ENCODE results near the gene KIF26B. TPM values are rescaled to one million over a fixed set of nuclear protein-coding genes. Genes with fewer than 3 reads are reported as not detected.
A peak's percentile ranks its signal among the peaks of the same experiment; 100 is the strongest.

The KIF26B gene
- total RNA-seq, 1 experiment from 2014 or later, result 1.7 TPM

- Histone ChIP-seq H3K27me3 (ENCODE audit: control insufficient read depth, insufficient read depth, low read length) (no peaks in the 10 kb centered on the region), H3K4me3 (ENCODE audit: insufficient read depth, low read depth, low read length) (no peak overlapping the region), H3K36me3 (replicated peaks; ENCODE audit: control insufficient read depth, insufficient read depth, low read length) (no peaks in the 10 kb centered on the region)
- peak; percentile 15 for DNase-seq
These were observed 524.2 kb downstream of the KIF26B start for GRCh38 chr1:245678860-245679411.

GRCh38 chr1:245679821-245680780, 525.3 kb downstream of the KIF26B start:
- DNase-seq, result peak; percentile 16
- H3K4me3 ChIP-seq (ENCODE audit: insufficient read depth, low read depth, low read length), result no peak overlapping the region
- no peaks in the 10 kb centered on the region for H3K27me3 ChIP-seq (ENCODE audit: control insufficient read depth, insufficient read depth, low read length)

DNA sequence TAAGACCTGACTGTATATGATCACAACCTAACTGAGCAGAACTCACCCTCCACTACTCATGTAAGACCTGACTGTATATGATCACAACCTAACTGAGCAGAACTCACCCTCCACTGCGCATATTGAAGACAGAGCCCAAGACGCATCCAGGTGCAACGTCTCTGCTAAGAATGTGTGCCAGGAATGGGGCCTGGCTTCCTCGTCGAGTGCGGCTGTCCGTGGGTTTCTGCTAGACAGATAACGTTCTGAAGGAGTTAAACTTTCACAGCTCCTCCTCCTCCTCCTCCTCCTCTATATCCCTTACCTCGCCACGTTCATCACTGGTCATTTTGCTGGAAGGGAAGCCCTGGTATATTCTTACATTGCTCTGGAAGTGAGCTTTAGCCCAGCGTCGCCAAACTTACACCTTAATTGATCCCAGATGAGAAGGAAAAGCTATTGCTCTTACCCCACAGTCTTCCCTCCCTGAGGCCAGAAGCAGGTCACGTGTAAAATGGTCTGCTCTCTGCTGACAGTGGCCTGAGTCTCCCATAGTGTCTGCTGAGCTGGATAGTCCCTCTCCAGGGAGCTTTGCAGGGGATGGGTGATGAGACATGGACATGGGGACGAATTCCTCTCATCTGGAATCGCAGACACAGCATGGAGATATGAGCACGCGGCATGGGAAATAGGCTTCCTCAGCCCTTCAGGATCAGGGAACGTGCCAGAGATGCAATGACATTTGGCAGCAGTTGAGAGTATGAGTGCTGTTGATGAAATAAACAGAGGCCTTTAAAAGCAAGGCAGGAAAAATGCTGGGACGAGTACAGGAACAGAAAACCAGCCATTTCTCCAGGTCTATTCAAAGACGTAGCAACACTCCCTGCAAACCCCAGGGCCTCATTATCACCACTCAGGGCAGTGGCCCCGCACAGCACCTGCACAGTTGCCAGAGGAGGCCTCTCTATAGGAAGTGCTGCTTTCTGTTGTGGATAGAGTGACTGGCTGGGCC, 528.1 kb downstream of the KIF26B start:
- no peak overlapping the region for H3K4me3 ChIP-seq (ENCODE audit: insufficient read depth, low read depth, low read length)
- H3K36me3 ChIP-seq (replicated peaks; ENCODE audit: control insufficient read depth, insufficient read depth, low read length), result no peaks in the 10 kb centered on the region
- H3K27me3 ChIP-seq (ENCODE audit: control insufficient read depth, insufficient read depth, low read length), result no peaks in the 10 kb centered on the region
- DNase-seq, result peak; percentile 37

More at GRCh38 chr1:245679821-245680780, 525.3 kb downstream of the KIF26B start:
- H3K36me3 ChIP-seq (replicated peaks; ENCODE audit: control insufficient read depth, insufficient read depth, low read length), result no peaks in the 10 kb centered on the region

DNA sequence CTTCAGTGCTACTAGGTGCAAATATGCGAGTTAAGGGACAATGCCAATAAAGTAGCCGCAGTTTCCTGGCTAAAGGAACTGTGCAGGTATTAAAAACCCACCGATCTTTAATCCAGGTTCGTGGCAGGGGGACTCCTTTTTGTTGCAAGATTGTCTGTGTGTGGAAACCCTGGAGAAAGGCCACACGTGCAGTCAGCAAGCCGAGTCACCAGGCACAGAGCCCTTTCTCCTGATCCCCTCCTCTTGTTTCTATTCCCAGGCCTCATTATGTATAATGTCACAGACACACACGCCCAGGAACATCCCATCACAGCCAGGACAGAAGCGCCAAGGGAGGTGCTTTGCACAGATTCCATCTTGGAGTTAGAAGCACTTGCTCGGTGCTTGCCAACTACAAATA, 528.9 kb downstream of the KIF26B start:
- DNase-seq, result peak; percentile 16
- Histone ChIP-seq H3K36me3 (replicated peaks; ENCODE audit: control insufficient read depth, insufficient read depth, low read length) (no peaks in the 10 kb centered on the region), H3K27me3 (ENCODE audit: control insufficient read depth, insufficient read depth, low read length) (no peaks in the 10 kb centered on the region), H3K4me3 (ENCODE audit: insufficient read depth, low read depth, low read length) (no peak overlapping the region)

GRCh38 chr1:245684166-245684565, 529.4 kb downstream of the KIF26B start:
- peak; percentile 21 for DNase-seq
- Histone ChIP-seq H3K27me3 (ENCODE audit: control insufficient read depth, insufficient read depth, low read length) (no peaks in the 10 kb centered on the region), H3K4me3 (ENCODE audit: insufficient read depth, low read depth, low read length) (no peak overlapping the region), H3K36me3 (replicated peaks; ENCODE audit: control insufficient read depth, insufficient read depth, low read length) (no peaks in the 10 kb centered on the region)

DNA sequence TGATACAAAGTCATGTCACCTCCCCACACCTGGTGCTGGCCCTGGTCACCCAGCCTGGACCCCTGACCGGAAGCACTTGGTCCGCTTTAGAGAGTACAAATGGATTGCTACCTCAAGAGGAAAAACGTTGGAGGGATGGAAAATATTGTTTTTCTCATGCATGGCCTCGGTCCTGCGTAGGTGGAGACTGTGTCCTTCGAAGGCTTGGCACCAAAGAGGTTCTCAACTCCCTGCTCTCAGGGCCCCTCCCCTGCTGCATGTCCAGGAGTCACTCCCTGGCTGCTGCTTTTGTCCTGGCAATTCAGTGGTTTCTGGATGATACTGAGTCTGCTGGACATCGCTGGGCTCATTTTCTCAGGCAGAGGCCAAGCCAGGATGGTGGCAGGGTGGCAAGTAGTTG, 529.8 kb downstream of the KIF26B start:
- peak; percentile 16 for DNase-seq

GRCh38 chr1:245685111-245685810, 530.5 kb downstream of the KIF26B start:
- no peak overlapping the region for H3K4me3 ChIP-seq (ENCODE audit: insufficient read depth, low read depth, low read length)
- DNase-seq, result peak; percentile 35
- H3K27me3 ChIP-seq (ENCODE audit: control insufficient read depth, insufficient read depth, low read length), result no peaks in the 10 kb centered on the region
- H3K36me3 ChIP-seq (replicated peaks; ENCODE audit: control insufficient read depth, insufficient read depth, low read length), result no peaks in the 10 kb centered on the region

More for the DNA sequence above, 529.8 kb downstream of the KIF26B start:
- Histone ChIP-seq H3K36me3 (replicated peaks; ENCODE audit: control insufficient read depth, insufficient read depth, low read length) (no peaks in the 10 kb centered on the region), H3K4me3 (ENCODE audit: insufficient read depth, low read depth, low read length) (no peak overlapping the region), H3K27me3 (ENCODE audit: control insufficient read depth, insufficient read depth, low read length) (no peaks in the 10 kb centered on the region)

DNA sequence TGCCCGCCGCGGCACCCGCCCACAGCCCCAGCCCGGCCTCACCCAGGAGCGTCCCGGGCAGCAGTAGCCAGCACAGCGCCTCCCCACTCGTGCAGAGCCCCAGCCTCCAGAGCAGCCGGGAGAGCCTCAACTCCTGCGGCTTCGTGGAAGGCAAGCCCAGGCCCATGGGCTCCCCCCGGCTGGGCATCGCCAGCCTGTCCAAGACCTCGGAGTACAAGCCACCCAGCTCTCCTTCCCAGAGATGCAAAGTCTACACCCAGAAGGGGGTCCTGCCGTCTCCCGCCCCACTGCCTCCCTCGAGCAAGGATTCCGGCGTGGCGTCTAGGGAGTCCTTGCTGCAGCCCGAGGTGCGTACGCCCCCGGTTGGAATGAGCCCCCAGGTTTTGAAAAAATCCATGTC, 531.2 kb downstream of the KIF26B start:
- H3K4me3 ChIP-seq (ENCODE audit: insufficient read depth, low read depth, low read length), result no peak overlapping the region
- no peak for DNase-seq
- no peaks in the 10 kb centered on the region for H3K27me3 ChIP-seq (ENCODE audit: control insufficient read depth, insufficient read depth, low read length)
- H3K36me3 ChIP-seq (replicated peaks; ENCODE audit: control insufficient read depth, insufficient read depth, low read length), result no peaks in the 10 kb centered on the region

GRCh38 chr1:245686446-245687030, 531.8 kb downstream of the KIF26B start:
- Histone ChIP-seq H3K4me3 (ENCODE audit: insufficient read depth, low read depth, low read length) (no peak overlapping the region), H3K36me3 (replicated peaks; ENCODE audit: control insufficient read depth, insufficient read depth, low read length) (no peaks in the 10 kb centered on the region), H3K27me3 (ENCODE audit: control insufficient read depth, insufficient read depth, low read length) (no peaks in the 10 kb centered on the region)
- DNase-seq, result no peak

- H3K27me3 ChIP-seq (ENCODE audit: control insufficient read depth, insufficient read depth, low read length), result no peaks in the 10 kb centered on the region
- H3K4me3 ChIP-seq (ENCODE audit: insufficient read depth, low read depth, low read length), result no peak overlapping the region
- no peak for DNase-seq
- no peaks in the 10 kb centered on the region for H3K36me3 ChIP-seq (replicated peaks; ENCODE audit: control insufficient read depth, insufficient read depth, low read length)
These were observed 532.4 kb downstream of the KIF26B start for GRCh38 chr1:245687152-245687635.

DNA sequence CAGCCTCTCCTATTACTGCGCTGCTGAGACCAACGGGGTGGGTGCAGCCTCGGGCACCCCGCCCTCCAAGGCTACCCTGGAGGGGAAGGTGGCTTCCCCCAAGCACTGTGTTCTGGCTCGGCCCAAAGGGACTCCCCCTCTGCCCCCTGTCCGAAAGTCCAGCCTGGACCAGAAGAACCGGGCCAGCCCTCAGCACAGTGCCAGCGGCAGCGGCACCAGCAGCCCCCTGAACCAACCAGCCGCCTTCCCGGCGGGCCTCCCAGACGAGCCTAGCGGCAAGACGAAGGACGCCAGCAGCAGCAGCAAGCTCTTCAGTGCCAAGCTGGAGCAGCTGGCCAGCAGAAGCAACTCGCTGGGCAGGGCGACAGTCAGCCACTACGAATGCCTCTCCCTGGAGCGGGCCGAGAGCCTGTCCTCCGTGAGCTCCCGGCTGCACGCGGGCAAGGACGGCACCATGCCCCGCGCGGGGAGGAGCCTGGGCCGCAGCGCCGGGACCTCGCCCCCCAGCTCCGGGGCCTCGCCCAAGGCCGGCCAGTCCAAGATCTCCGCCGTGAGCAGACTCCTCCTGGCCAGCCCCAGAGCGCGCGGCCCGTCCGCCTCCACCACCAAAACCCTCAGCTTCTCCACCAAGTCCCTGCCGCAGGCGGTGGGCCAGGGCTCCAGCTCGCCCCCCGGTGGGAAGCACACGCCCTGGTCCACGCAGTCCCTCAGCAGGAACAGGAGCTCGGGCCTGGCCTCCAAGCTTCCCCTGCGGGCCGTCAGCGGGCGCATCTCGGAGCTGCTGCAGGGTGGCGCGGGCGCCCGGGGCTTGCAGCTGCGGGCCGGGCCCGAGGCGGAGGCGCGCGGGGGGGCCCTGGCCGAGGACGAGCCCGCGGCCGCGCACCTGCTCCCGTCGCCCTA, 533.1 kb downstream of the KIF26B start:
- peak; percentile 86 for DNase-seq
- no peaks in the 10 kb centered on the region for H3K27me3 ChIP-seq (ENCODE audit: control insufficient read depth, insufficient read depth, low read length)
- no peaks in the 10 kb centered on the region for H3K36me3 ChIP-seq (replicated peaks; ENCODE audit: control insufficient read depth, insufficient read depth, low read length)
- H3K4me3 ChIP-seq (ENCODE audit: insufficient read depth, low read depth, low read length), result no peak overlapping the region

GRCh38 chr1:245688536-245689453, 534.0 kb downstream of the KIF26B start:
- no peaks in the 10 kb centered on the region for H3K27me3 ChIP-seq (ENCODE audit: control insufficient read depth, insufficient read depth, low read length)
- H3K36me3 ChIP-seq (replicated peaks; ENCODE audit: control insufficient read depth, insufficient read depth, low read length), result no peaks in the 10 kb centered on the region
- no peak overlapping the region for H3K4me3 ChIP-seq (ENCODE audit: insufficient read depth, low read depth, low read length)
- DNase-seq, result no peak
